SK-N-SH treated with all-trans-retinoic acid at 6 μM for 48 hours (cell line): Measurements from ENCODE around the gene MBOAT7.

Experiments
- BACH2 ChIP-seq: fragments of 250-450 bp; sonication (Bioruptor Pico); IDR thresholded peaks from 2 replicates; pipeline ENCODE4 v1.9.0; 2021; ENCODE audit warnings: mild to moderate bottlenecking, borderline replicate concordance
- CSDC2 ChIP-seq: fragments of 250-450 bp; sonication (Bioruptor Pico); IDR thresholded peaks from 2 replicates; pipeline ENCODE4 v1.5.0; 2020; ENCODE audit warnings: mild to moderate bottlenecking, moderate library complexity
- ZNF8 ChIP-seq: fragments of 450-650 bp; formaldehyde crosslinking; IDR thresholded peaks from 2 replicates; pipeline ENCODE4 v1.5.0; 2020; ENCODE audit warnings: mild to moderate bottlenecking, moderate library complexity

DNA sequence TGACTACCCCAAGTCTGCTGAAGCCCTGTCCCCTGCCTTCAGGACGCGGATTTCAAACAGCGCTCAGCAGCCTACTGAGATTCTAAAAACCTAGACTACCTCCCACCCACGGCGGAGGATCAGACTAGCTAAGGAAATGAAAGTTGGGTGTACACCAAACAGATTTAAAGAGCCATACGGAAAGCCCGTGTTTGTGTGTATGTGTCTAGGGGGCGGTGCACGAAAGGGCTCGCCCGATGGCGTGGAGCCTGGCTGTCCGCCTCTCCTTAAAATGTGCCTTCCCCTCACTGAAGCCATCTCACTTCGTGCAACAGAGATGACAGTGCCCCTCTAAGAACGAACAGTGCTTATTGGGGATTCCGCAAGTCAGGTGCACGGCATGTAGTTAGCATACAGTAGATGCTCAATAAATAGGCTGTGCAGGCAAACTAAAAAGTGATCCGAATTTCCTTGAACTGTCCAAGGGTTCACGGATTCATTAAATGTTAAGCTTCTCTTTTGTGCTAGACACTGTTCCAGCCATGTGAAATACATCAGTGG, 30.5 kb downstream of the MBOAT7 start:
- TF ChIP-seq ZNF8 (no peak), CSDC2 (no peak), BACH2 (CRISPR knock-in tag) (no peak)
